ENCODE results near the gene ANTXR1. TPM values are rescaled to one million over a fixed set of nuclear protein-coding genes. Genes with fewer than 3 reads are reported as not detected.

ANTXR1 gene
- total and polyA plus RNA-seq, 9 of the 15 experiments (the other 6 are each of a cell fraction or from before 2014, with no cell fraction given) = 0.07 to 1.00 (median 0.54) TPM

DNA sequence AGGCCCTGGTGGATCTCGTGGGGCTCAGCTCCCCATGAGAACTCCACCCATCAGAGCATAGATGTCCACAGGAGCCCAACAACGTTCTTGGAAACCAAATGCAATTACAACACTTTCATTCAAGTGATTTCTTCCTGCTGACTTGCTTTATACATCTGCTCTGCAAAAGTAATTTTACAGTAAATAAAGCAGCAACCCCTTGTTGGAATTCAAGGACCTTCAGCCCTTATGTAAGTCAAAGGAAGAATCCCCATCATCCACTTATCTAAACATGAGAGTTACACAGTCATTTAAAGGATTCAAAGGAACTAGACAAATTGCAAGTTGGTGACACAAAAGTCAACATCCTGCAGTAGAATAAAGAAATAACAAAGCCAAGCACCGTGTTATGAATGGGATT lies 17.1 kb upstream of the ANTXR1 start:
- H3K4me2 ChIP-seq (ENCODE audit: insufficient read depth, low read length) = no peak overlapping the region
- FAIRE-seq = no peak
- no peaks in the 10 kb centered on the region for H3K9me1 ChIP-seq (ENCODE audit: control insufficient read depth, insufficient read depth, low read length)
- ChIA-PET CTCF (ENCODE audit: low intra/inter-chr PET ratio) (interaction anchor here (0.7 kb wide), 1 partner anchor 19 kb away, joined by 3 read pairs; no protein-coding TSS in a partner anchor), POLR2A (no interaction called here)
- H4K20me1 ChIP-seq (replicated peaks; ENCODE audit: control insufficient read depth, insufficient read depth, low read length) = no peaks in the 10 kb centered on the region
- H3K27ac ChIP-seq (ENCODE audit: extremely low read depth, low read depth, low read length) = no peak overlapping the region
- no TSS peak for BruUV-seq (replicated peaks)
- TF ChIP-seq NR3C1 (CRISPR knock-in tag; IDR thresholded peaks at IDR 0.05) (no peak), ELF1 (tag; IDR thresholded peaks at IDR 0.05) (no peak), KDM5B (IDR thresholded peaks at IDR 0.05; ENCODE audit: insufficient replicate concordance, low read depth, low read length) (no peak), MEF2A (IDR thresholded peaks at IDR 0.05; ENCODE audit: control insufficient read depth, low read depth, low read length) (no peak)
- TF ChIP-seq, protein P1, sequence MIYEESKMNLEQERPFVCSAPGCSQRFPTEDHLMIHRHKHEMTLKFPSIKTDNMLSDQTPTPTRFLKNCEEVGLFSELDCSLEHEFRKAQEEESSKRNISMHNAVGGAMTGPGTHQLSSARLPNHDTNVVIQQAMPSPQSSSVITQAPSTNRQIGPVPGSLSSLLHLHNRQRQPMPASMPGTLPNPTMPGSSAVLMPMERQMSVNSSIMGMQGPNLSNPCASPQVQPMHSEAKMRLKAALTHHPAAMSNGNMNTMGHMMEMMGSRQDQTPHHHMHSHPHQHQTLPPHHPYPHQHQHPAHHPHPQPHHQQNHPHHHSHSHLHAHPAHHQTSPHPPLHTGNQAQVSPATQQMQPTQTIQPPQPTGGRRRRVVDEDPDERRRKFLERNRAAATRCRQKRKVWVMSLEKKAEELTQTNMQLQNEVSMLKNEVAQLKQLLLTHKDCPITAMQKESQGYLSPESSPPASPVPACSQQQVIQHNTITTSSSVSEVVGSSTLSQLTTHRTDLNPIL (CRISPR knock-in tag; IDR thresholded peaks at IDR 0.05) = no peak
- TF ChIP-seq, protein P2, sequence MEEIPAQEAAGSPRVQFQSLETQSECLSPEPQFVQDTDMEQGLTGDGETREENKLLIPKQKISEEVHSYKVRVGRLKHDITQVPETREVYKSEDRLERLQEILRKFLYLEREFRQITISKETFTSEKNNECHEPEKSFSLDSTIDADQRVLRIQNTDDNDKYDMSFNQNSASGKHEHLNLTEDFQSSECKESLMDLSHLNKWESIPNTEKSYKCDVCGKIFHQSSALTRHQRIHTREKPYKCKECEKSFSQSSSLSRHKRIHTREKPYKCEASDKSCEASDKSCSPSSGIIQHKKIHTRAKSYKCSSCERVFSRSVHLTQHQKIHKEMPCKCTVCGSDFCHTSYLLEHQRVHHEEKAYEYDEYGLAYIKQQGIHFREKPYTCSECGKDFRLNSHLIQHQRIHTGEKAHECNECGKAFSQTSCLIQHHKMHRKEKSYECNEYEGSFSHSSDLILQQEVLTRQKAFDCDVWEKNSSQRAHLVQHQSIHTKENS (CRISPR knock-in tag; IDR thresholded peaks at IDR 0.05) = no peak
- no peaks in the 10 kb centered on the region for H3K36me3 ChIP-seq (ENCODE audit: control insufficient read depth, insufficient read depth, low read length)
- 0% methylated on average over 3 of the region's 3 CpGs for WGBS (ENCODE audit: insufficient coverage, low coverage, missing lambda C conversion rate)
- H3K4me3 ChIP-seq = no peak overlapping the region
- H3K27me3 ChIP-seq (ENCODE audit: control insufficient read depth in 2 of 2, insufficient read depth in 2 of 2, low read length in 2 of 2) = peaks cover 0 to 13% of the 10 kb centered on the region in 2 experiments; a peak in 4 of 5 replicates
- no peak for DNase-seq (ENCODE audit: extremely low read depth in 1 of 4, low spot score in 3 of 4)
- no peaks in the 10 kb centered on the region for H3K79me2 ChIP-seq (ENCODE audit: control insufficient read depth, insufficient read depth, low read length)
- H3K9ac ChIP-seq (ENCODE audit: insufficient read depth in 1 of 2, low read depth in 2 of 2, low read length in 2 of 2) = no peak overlapping the region
- H3K4me1 ChIP-seq (replicated peaks in 1 of 2; ENCODE audit: control insufficient read depth in 2 of 2, insufficient read depth in 2 of 2, low read length in 2 of 2) = no peaks in the 10 kb centered on the region
- no peak overlapping the region for H2AFZ ChIP-seq (ENCODE audit: low read depth, low read length)
- intact Hi-C loops (cut with micrococcal nuclease) = no loop called here
- ATAC-seq = no peak
- in situ Hi-C loops (cut with MboI) = no loop called here
- no peaks in the 10 kb centered on the region for H3K9me3 ChIP-seq (replicated peaks; ENCODE audit: control insufficient read depth, insufficient read depth, low read depth, low read length)
